H1 (cell line): ENCODE data around the gene LPAR2. TPM values are rescaled to one million over a fixed set of nuclear protein-coding genes. Genes with fewer than 3 reads are reported as not detected.

Source experiments
- CTCF ChIA-PET: fragments of 300-600 bp; sonication (Branson Sonifier 250); formaldehyde crosslinking; loops from one replicate; lab custom pipeline; 2021; ENCODE audit not compliant: partially characterized antibody; lab: Charles Lee
- POLR2A ChIA-PET: fragments of 300-600 bp; sonication (Branson Sonifier 250); formaldehyde crosslinking; loops from one replicate; lab custom pipeline; 2021; ENCODE audit warnings: inconsistent platforms; ENCODE audit not compliant: partially characterized antibody; lab: Charles Lee
- DNase-seq, 2 experiments: peaks; one replicate each; pipeline versions ENCODE4 v3.0.0 to v3.0.0-alpha.2; 2010 to 2022; ENCODE audit warnings: low spot score in 2 of 2, low read depth in 1 of 2, mixed read lengths in 1 of 2
- FAIRE-seq: peaks from 2 replicates; lab custom pipeline; 2011; peaks lifted over from hg19 to GRCh38; lab: Jason Lieb, UNC
- H2AFZ ChIP-seq: 2 replicates; pipeline ENCODE4 v1.8.1; 2012; ENCODE audit warnings: low read length, inconsistent platforms
- H2AK5ac ChIP-seq: 2 replicates; pipeline ENCODE4 v1.6.1; 2013; ENCODE audit warnings: low read depth, low read length
- H2BK120ac ChIP-seq: replicated peaks from 2 replicates; pipeline ENCODE3; 2013; ENCODE audit warnings: low read depth, low read length, inconsistent platforms
- H2BK12ac ChIP-seq: 2 replicates; pipeline ENCODE4 v1.6.1; 2013; ENCODE audit warnings: low read depth, low read length
- H2BK15ac ChIP-seq: 2 replicates; pipeline ENCODE4 v1.6.1; 2013; ENCODE audit warnings: low read length
- H2BK20ac ChIP-seq: 2 replicates; pipeline ENCODE4 v1.6.1; 2013; ENCODE audit warnings: low read length
- H2BK5ac ChIP-seq: 2 replicates; pipeline ENCODE4 v1.6.1; 2013; ENCODE audit warnings: low read depth, low read length
- H3K14ac ChIP-seq: 2 replicates; pipeline ENCODE4 v1.6.1; 2013; ENCODE audit warnings: inconsistent platforms; ENCODE audit not compliant: insufficient read length
- H3K18ac ChIP-seq: 2 replicates; pipeline ENCODE4 v1.6.1; 2013; ENCODE audit warnings: low read length; ENCODE audit errors: extremely low read depth
- H3K23ac ChIP-seq: 2 replicates; pipeline ENCODE4 v1.6.1; 2013; ENCODE audit warnings: inconsistent platforms; ENCODE audit not compliant: insufficient read length
- H3K23me2 ChIP-seq: 2 replicates; pipeline ENCODE4 v1.6.1; 2013; ENCODE audit warnings: low read depth, low read length
- H3K27ac ChIP-seq: 2 replicates; pipeline ENCODE4 v1.6.1; 2011; ENCODE audit warnings: low read depth, low read length, inconsistent platforms
- H3K27me3 ChIP-seq, 4 experiments: replicated peaks in 1 of 4; 1 replicate in 1 of 4; 2 replicates in 3 of 4; pipeline versions ENCODE4 v1.6.1 to v1.8.1; 2011 to 2013; ENCODE audit warnings: low read length in 3 of 4, mild to moderate bottlenecking in 3 of 4, inconsistent platforms in 2 of 4, mixed read lengths in 2 of 4, moderate library complexity in 1 of 4; ENCODE audit not compliant: control insufficient read depth in 3 of 4, insufficient read depth in 3 of 4; ENCODE audit errors: extremely low read depth in 1 of 4
- H3K36me3 ChIP-seq, 4 experiments: 2 replicates each; pipeline versions ENCODE4 v1.6.1 to v1.8.1; 2011 to 2013; ENCODE audit warnings: mild to moderate bottlenecking in 4 of 4, low read length in 3 of 4, moderate library complexity in 2 of 4, control low read depth in 1 of 4, inconsistent platforms in 1 of 4; ENCODE audit not compliant: insufficient read depth in 4 of 4, control insufficient read depth in 2 of 4
- H3K4ac ChIP-seq: replicated peaks from 2 replicates; pipeline ENCODE3; 2013; ENCODE audit warnings: low read length, low read depth, mixed read lengths, inconsistent platforms; ENCODE audit not compliant: insufficient read length
- H3K4me1 ChIP-seq, 4 experiments: replicated peaks in 1 of 4; 1 replicate in 1 of 4; 2 replicates in 3 of 4; pipeline versions ENCODE4 v1.6.1 to v1.8.1; 2011 to 2013; ENCODE audit warnings: low read length in 3 of 4, inconsistent platforms in 2 of 4, mixed read lengths in 1 of 4; ENCODE audit not compliant: insufficient read depth in 4 of 4, control insufficient read depth in 3 of 4
- H3K4me2 ChIP-seq, 2 experiments: 2 replicates each; pipeline versions ENCODE4 v1.6.1 to v1.8.1; 2011 to 2013; ENCODE audit warnings: low read depth in 2 of 2, low read length in 2 of 2, control low read depth in 1 of 2, inconsistent platforms in 1 of 2, mild to moderate bottlenecking in 1 of 2; ENCODE audit not compliant: insufficient read depth in 1 of 2
- H3K4me3 ChIP-seq, 4 experiments: fragments of 200-600, 300-600 bp in 1 of 4; sonication (generic), shearing (Covaris generic), sonication (Bioruptor Twin) in 1 of 4; 2 replicates each; pipeline versions ENCODE4 v1.5.1 to v1.8.1; 2011 to 2016; ENCODE audit warnings: low read length in 4 of 4, low read depth in 3 of 4, control low read depth in 2 of 4, inconsistent platforms in 2 of 4, mild to moderate bottlenecking in 2 of 4, mixed read lengths in 1 of 4, moderate library complexity in 1 of 4; ENCODE audit not compliant: insufficient read depth in 2 of 4; ENCODE audit errors: extremely low read depth in 1 of 4
- H3K56ac ChIP-seq: replicated peaks from 2 replicates; pipeline ENCODE3; 2013; ENCODE audit warnings: low read depth, mild to moderate bottlenecking, mixed read lengths, low read length, inconsistent platforms; ENCODE audit not compliant: insufficient read length
- H3K79me1 ChIP-seq: 2 replicates; pipeline ENCODE4 v1.6.1; 2013; ENCODE audit warnings: low read depth, low read length, control low read depth
- H3K79me2 ChIP-seq, 2 experiments: 2 replicates each; pipeline versions ENCODE4 v1.6.1 to v1.8.1; 2012 to 2013; ENCODE audit warnings: low read length in 2 of 2, mild to moderate bottlenecking in 2 of 2, inconsistent platforms in 1 of 2; ENCODE audit not compliant: insufficient read depth in 2 of 2, control insufficient read depth in 1 of 2
- H3K9ac ChIP-seq, 4 experiments: replicated peaks in 1 of 4; 1 replicate in 1 of 4; 2 replicates in 3 of 4; pipeline versions ENCODE4 v1.6.1 to v1.8.1; 2011 to 2013; ENCODE audit warnings: low read depth in 3 of 4, low read length in 3 of 4, control low read depth in 2 of 4, mild to moderate bottlenecking in 2 of 4, moderate library complexity in 2 of 4, inconsistent platforms in 1 of 4; ENCODE audit errors: extremely low read depth in 1 of 4
- H3K9me3 ChIP-seq, 2 experiments: 2 replicates each; pipeline versions ENCODE4 v1.6.1 to v1.8.1; 2012 to 2013; ENCODE audit warnings: mild to moderate bottlenecking in 2 of 2, moderate library complexity in 2 of 2, control low read depth in 1 of 2, inconsistent platforms in 1 of 2, low read depth in 1 of 2, low read length in 1 of 2, mixed read lengths in 1 of 2; ENCODE audit not compliant: insufficient read depth in 2 of 2
- H4K20me1 ChIP-seq, 2 experiments: replicated peaks in 1 of 2; 2 replicates each; pipeline versions ENCODE3 to v1.8.1; 2011 to 2013; ENCODE audit warnings: inconsistent platforms in 2 of 2, low read length in 2 of 2, mild to moderate bottlenecking in 1 of 2; ENCODE audit not compliant: insufficient read depth in 2 of 2, control insufficient read depth in 1 of 2
- H4K5ac ChIP-seq: 2 replicates; pipeline ENCODE4 v1.6.1; 2013; ENCODE audit warnings: low read length, low read depth, mixed read lengths, inconsistent platforms; ENCODE audit not compliant: insufficient read length
- H4K8ac ChIP-seq: 2 replicates; pipeline ENCODE4 v1.8.0; 2013; ENCODE audit warnings: mild to moderate bottlenecking, moderate library complexity, low read length, inconsistent platforms; ENCODE audit not compliant: insufficient read depth; ENCODE audit errors: extremely low read depth
- H4K91ac ChIP-seq: replicated peaks from 2 replicates; pipeline ENCODE3; 2013; ENCODE audit warnings: low read length, mixed read lengths, inconsistent platforms; ENCODE audit not compliant: insufficient read length
- BRCA1 ChIP-seq: IDR thresholded peaks from 2 replicates; pipeline ENCODE4 v1.6.1; 2012; ENCODE audit warnings: low read depth, low read length, improper control_type of control experiment
- CHD1 ChIP-seq: IDR thresholded peaks from 2 replicates; pipeline ENCODE4 v1.6.1; 2012; ENCODE audit warnings: low read depth, low read length, improper control_type of control experiment
- EZH2 ChIP-seq: fragments of 200-600 bp; sonication (generic); IDR thresholded peaks from 2 replicates; pipeline ENCODE4 v1.7.1; 2012; ENCODE audit warnings: low read depth, mild to moderate bottlenecking, moderate library complexity, low read length, inconsistent platforms; ENCODE audit not compliant: severe bottlenecking
- JUND ChIP-seq: IDR thresholded peaks from 2 replicates; pipeline ENCODE4 v1.6.1; 2011; ENCODE audit warnings: mild to moderate bottlenecking, improper control_type of control experiment, low read length
- NRF1 ChIP-seq: IDR thresholded peaks from 2 replicates; pipeline ENCODE4 v1.6.1; 2011; ENCODE audit warnings: mild to moderate bottlenecking, low read depth, low read length, improper control_type of control experiment
- POLR2AphosphoS5 ChIP-seq: IDR thresholded peaks from 2 replicates; pipeline ENCODE4 v1.6.1; 2011; ENCODE audit warnings: low read depth, low read length
- POU5F1 ChIP-seq: IDR thresholded peaks from 2 replicates; pipeline ENCODE4 v1.6.1; 2011; ENCODE audit warnings: low read depth, mild to moderate bottlenecking, low read length, moderate library complexity
- RNF2 ChIP-seq: fragments of 200-900, 300-1000 bp; sonication (generic); IDR thresholded peaks from 2 replicates; pipeline ENCODE4 v1.7.1; 2016; ENCODE audit warnings: borderline replicate concordance, low read depth, mild to moderate bottlenecking, antibody characterized with exemption, low read length; ENCODE audit not compliant: poor library complexity, severe bottlenecking; ENCODE audit errors: missing control alignments
- SIN3A ChIP-seq, 2 experiments: IDR thresholded peaks in 1 of 2; conservative IDR thresholded peaks in 1 of 2; 2 replicates each; pipeline ENCODE4 v1.6.1; 2011 to 2012; ENCODE audit warnings: low read length in 2 of 2, improper control_type of control experiment in 1 of 2, low read depth in 1 of 2, mild to moderate bottlenecking in 1 of 2
- YY1 ChIP-seq: IDR thresholded peaks from 2 replicates; pipeline ENCODE4 v1.6.1; 2011; ENCODE audit warnings: low read depth, mild to moderate bottlenecking, low read length
- WGBS, 2 experiments: shearing (Covaris generic) in 1 of 2; methylation state at CpG; one replicate each; pipeline versions ENCODE4 v1.1.6 to v1.1.7; 2013 to 2015; ENCODE audit warnings: low lambda C conversion rate in 2 of 2, mixed read lengths in 2 of 2, inconsistent platforms in 1 of 2, low coverage in 1 of 2, missing lambda C conversion rate in 1 of 2; ENCODE audit not compliant: insufficient replicate concordance in 2 of 2, insufficient coverage in 1 of 2, insufficient read length in 1 of 2; ENCODE audit errors: extremely low coverage in 1 of 2, missing lambda C conversion rate in 1 of 2; 5-methylcytosine and 5-hydroxymethylcytosine counted together
- polyA plus RNA-seq, 7 experiments: library from polyadenylated mRNA; depleted of rRNA in 3 of 7; stranded (reverse) in 5 of 7; unstranded in 2 of 7; fragments of >200 nt in 5 of 7; fragments of 200-250 nt in 2 of 7; gene quantifications; 1 replicate in 5 of 7; 2 replicates in 1 of 7; 4 replicates in 1 of 7; pipeline versions ENCODE4 v1.2.1 to v1.2.3, GENCODE V29; 2011 to 2013; ENCODE audit warnings: missing spikeins in 2 of 7, mixed read lengths in 2 of 7
- total RNA-seq: library from RNA; stranded (reverse); fragmentation: NEBNext Ultra II Directional; extraction: Animal tissue kit (Norgen Biotek cat#: 25700); gene quantifications from 2 replicates; pipeline ENCODE4 v1.2.1, GENCODE V29; 2021
- TF ChIP-seq, protein P1 (sequence below): IDR thresholded peaks from 2 replicates; pipeline ENCODE4 v1.6.1; 2011; ENCODE audit warnings: low read depth, mild to moderate bottlenecking, low read length; ENCODE audit not compliant: insufficient read depth

The LPAR2 gene
- total and polyA plus RNA-seq, 2 of the 8 experiments (the other 6 are each of a cell fraction or from before 2014, with no cell fraction given), result 47.6 to 70.2 TPM

DNA sequence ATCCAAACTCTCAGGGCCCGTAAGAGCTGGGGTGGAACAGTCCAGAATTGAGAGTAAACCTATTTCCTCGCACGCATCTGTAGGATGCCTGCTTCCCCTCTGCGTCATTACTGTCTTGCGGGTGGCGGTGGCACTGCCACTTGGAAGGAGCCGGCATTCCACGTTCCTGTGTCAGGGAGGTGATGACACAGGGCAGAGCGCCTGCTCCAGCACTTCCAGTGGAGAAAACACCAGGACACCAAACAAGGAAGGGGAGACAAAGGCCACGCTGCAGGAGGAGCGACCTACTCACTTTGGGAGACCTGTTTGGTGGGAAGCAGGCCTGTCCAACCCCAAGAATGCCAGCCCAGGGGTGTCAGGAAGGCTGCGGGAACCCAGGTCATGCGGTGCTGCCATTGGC lies 46.6 kb downstream of the LPAR2 start:
- Histone ChIP-seq H3K27ac (no peak overlapping the region), H4K20me1 (peaks cover 0 to 2% of the 10 kb centered on the region in 2 experiments), H3K56ac (no peak overlapping the region), H3K4ac (no peak overlapping the region), H3K23me2 (no peaks in the 10 kb centered on the region), H3K23ac (no peak overlapping the region), H3K4me3 (no peak overlapping the region), H3K79me1 (no peaks in the 10 kb centered on the region), H3K79me2 (no peaks in the 10 kb centered on the region), H3K9me3 (no peaks in the 10 kb centered on the region), H2BK20ac (no peak overlapping the region), H3K4me1 (peaks cover 0 to 2% (median 0%) of the 10 kb centered on the region in 4 experiments; a peak in 1 of 7 replicates), H3K4me2 (no peak overlapping the region), H4K91ac (no peak overlapping the region), H2BK120ac (no peak overlapping the region), H2BK15ac (0 out of 2 replicates have a peak overlapping the region, but pooled peaks have one; percentile 61), H2AFZ (no peak overlapping the region), H4K8ac (no peak overlapping the region), H3K9ac (no peak overlapping the region), H3K14ac (no peak overlapping the region), H2BK5ac (no peak overlapping the region), H2AK5ac (no peak overlapping the region), H3K18ac (no peak overlapping the region), H4K5ac (no peak overlapping the region), H3K36me3 (no peaks in the 10 kb centered on the region), H2BK12ac (no peak overlapping the region), H3K27me3 (no peaks in the 10 kb centered on the region; a peak in 1 of 7 replicates)
- TF ChIP-seq YY1 (no peak), POU5F1 (no peak), NRF1 (no peak), CHD1 (no peak), RNF2 (no peak), SIN3A (conservative IDR thresholded peaks at IDR 0.05 in 1 of 2, IDR thresholded peaks at IDR 0.05 in 1 of 2; ENCODE audit: low read depth in 1 of 2, low read length in 2 of 2) (no peak), EZH2 (no peak), BRCA1 (no peak), JUND (no peak), POLR2AphosphoS5 (no peak)
- TF ChIP-seq, protein P1, sequence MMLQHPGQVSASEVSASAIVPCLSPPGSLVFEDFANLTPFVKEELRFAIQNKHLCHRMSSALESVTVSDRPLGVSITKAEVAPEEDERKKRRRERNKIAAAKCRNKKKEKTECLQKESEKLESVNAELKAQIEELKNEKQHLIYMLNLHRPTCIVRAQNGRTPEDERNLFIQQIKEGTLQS, result no peak
- POLR2A ChIA-PET, result interaction anchor here (1.1 to 1.6 kb wide), 2 partner anchors 21 to 47 kb away, joined by 3 to 4 read pairs; partner anchors contain the start of gene LPAR2
- no peak for DNase-seq
- 94% methylated on average over 13 of the region's 13 CpGs; no CpG with 5 or more reads in 1 of the 2 experiments for WGBS, 2 experiments
- no peak for FAIRE-seq
- CTCF ChIA-PET, result interaction anchor here (1.0 to 11.1 kb wide), 2 partner anchors 27 to 63 kb away, joined by 3 to 101 read pairs; partner anchors contain the start of gene GMIP
